ENCODE results near the gene PRUNE2. TPM values are rescaled to one million over a fixed set of nuclear protein-coding genes. Genes with fewer than 3 reads are reported as not detected.
A peak's percentile ranks its signal among the peaks of the same experiment; 100 is the strongest.

The PRUNE2 gene
- total and polyA plus RNA-seq, 8 donors, result 1.4 to 19.1 (median 4.6) TPM

GRCh38 chr9:76759732-76760131 lies 146.2 kb downstream of the PRUNE2 start:
- no peaks in the 10 kb centered on the region for H3K27me3 ChIP-seq
- ATAC-seq (no peak), FAIRE-seq (no peak), DNase-seq (no peak)
- intact Hi-C loops (cut with DNase I), result no loop called here
- TF ChIP-seq, protein P1, sequence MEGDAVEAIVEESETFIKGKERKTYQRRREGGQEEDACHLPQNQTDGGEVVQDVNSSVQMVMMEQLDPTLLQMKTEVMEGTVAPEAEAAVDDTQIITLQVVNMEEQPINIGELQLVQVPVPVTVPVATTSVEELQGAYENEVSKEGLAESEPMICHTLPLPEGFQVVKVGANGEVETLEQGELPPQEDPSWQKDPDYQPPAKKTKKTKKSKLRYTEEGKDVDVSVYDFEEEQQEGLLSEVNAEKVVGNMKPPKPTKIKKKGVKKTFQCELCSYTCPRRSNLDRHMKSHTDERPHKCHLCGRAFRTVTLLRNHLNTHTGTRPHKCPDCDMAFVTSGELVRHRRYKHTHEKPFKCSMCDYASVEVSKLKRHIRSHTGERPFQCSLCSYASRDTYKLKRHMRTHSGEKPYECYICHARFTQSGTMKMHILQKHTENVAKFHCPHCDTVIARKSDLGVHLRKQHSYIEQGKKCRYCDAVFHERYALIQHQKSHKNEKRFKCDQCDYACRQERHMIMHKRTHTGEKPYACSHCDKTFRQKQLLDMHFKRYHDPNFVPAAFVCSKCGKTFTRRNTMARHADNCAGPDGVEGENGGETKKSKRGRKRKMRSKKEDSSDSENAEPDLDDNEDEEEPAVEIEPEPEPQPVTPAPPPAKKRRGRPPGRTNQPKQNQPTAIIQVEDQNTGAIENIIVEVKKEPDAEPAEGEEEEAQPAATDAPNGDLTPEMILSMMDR (IDR thresholded peaks at IDR 0.05), result no peak
- no peaks in the 10 kb centered on the region for H3K4me1 ChIP-seq
- no peak overlapping the region for H3K27ac ChIP-seq
- no peaks in the 10 kb centered on the region for H3K36me3 ChIP-seq
- no peak overlapping the region for H3K4me3 ChIP-seq
- 43 to 56% methylated on average over 6 of the region's 6 CpGs for WGBS, 2 donors
- no peaks in the 10 kb centered on the region for H3K9me3 ChIP-seq

GRCh38 chr9:76758476-76758875 lies 147.4 kb downstream of the PRUNE2 start:
- H3K27ac ChIP-seq, result no peak overlapping the region
- no peaks in the 10 kb centered on the region for H3K36me3 ChIP-seq
- no peak for ATAC-seq
- H3K4me1 ChIP-seq, result no peaks in the 10 kb centered on the region
- DNase-seq, result no peak
- TF ChIP-seq, protein P1 (IDR thresholded peaks at IDR 0.05), result no peak
- no peak for FAIRE-seq
- no peaks in the 10 kb centered on the region for H3K9me3 ChIP-seq
- 60 to 72% methylated on average over 4 of the region's 4 CpGs for WGBS, 2 donors
- intact Hi-C loops (cut with DNase I), result no loop called here
- no peak overlapping the region for H3K4me3 ChIP-seq
- H3K27me3 ChIP-seq, result no peaks in the 10 kb centered on the region

GRCh38 chr9:76756941-76757673 lies 148.8 kb downstream of the PRUNE2 start:
- TF ChIP-seq, protein P1 (IDR thresholded peaks at IDR 0.05), result no peak
- Histone ChIP-seq H3K27ac (no peak overlapping the region), H3K9me3 (no peaks in the 10 kb centered on the region), H3K36me3 (no peaks in the 10 kb centered on the region), H3K27me3 (no peaks in the 10 kb centered on the region), H3K4me1 (no peaks in the 10 kb centered on the region), H3K4me3 (no peak overlapping the region)
- DNase-seq, result no peak
- ATAC-seq, result no peak
- FAIRE-seq, result no peak
- intact Hi-C loops (cut with DNase I), result no loop called here
- 56 to 61% methylated on average over 3 of the region's 3 CpGs for WGBS, 2 donors

- FAIRE-seq (no peak), ATAC-seq (peak in 1 of 4 donors; percentile 43), DNase-seq (no peak)
- Histone ChIP-seq H3K4me1 (no peaks in the 10 kb centered on the region), H3K27ac (no peak overlapping the region), H3K9me3 (no peaks in the 10 kb centered on the region), H3K36me3 (no peaks in the 10 kb centered on the region), H3K27me3 (no peaks in the 10 kb centered on the region), H3K4me3 (no peak overlapping the region)
- WGBS, 2 donors, result 52 to 67% methylated on average over 6 of the region's 6 CpGs
- TF ChIP-seq, protein P1 (IDR thresholded peaks at IDR 0.05), result no peak
- intact Hi-C loops (cut with DNase I), result no loop called here
These were observed 149.7 kb downstream of the PRUNE2 start for GRCh38 chr9:76756268-76756640.

DNA sequence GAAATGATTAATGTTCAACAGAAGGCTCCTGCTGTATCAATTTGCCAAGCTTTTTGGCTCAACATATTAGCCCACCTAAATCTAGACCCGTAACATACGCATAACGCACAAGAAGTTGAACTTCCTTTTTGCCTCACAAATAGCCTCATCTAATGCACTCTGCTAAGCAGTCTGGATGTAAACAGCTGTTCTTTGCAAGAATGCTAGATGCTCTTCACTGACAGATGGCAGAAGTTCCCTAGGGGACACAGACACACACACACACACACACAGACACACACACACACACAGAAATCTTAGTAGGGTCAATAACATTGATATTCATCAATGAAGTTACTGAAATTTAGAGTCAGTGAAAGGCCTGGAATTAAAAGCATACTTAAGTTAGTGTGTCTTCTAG lies 154.9 kb downstream of the PRUNE2 start:
- no peaks in the 10 kb centered on the region for H3K4me1 ChIP-seq
- DNase-seq (no peak), ATAC-seq (no peak), FAIRE-seq (no peak)
- no peak overlapping the region for H3K27ac ChIP-seq
- no peak overlapping the region for H3K4me3 ChIP-seq
- H3K9me3 ChIP-seq, result no peaks in the 10 kb centered on the region
- intact Hi-C loops (cut with DNase I), result no loop called here
- TF ChIP-seq, protein P1 (IDR thresholded peaks at IDR 0.05), result no peak
- no peaks in the 10 kb centered on the region for H3K27me3 ChIP-seq
- H3K36me3 ChIP-seq, result no peaks in the 10 kb centered on the region
- 93 to 95% methylated on average over 3 of the region's 3 CpGs for WGBS, 2 donors
